AG04450 (cell line): Measurements from ENCODE around the gene PAM16. TPM values are rescaled to one million over a fixed set of nuclear protein-coding genes. Genes with fewer than 3 reads are reported as not detected.

Experiments used
- CTCF ChIA-PET: fragments of 300-600, 350-600 bp; formaldehyde crosslinking; extraction: SDS; loops from one replicate; lab custom pipeline; 2022; ENCODE audit warnings: antibody characterized with exemption, inconsistent platforms; lab: Charles Lee
- POLR2A ChIA-PET: fragments of 350-600 bp; formaldehyde crosslinking; extraction: SDS; loops from one replicate; lab custom pipeline; 2021; ENCODE audit warnings: antibody characterized with exemption, inconsistent platforms; lab: Yijun Ruan, JAX
- DNase-seq: peaks from one replicate; pipeline ENCODE4 v3.0.0-alpha.2; 2011; ENCODE audit warnings: low read depth, low spot score
- H3K27ac ChIP-seq: one replicate; pipeline ENCODE4 v1.5.1; 2012; ENCODE audit warnings: low read depth, low read length, control low read depth
- H3K27me3 ChIP-seq: one replicate; pipeline ENCODE4 v1.6.0; 2012; ENCODE audit warnings: low read length; ENCODE audit not compliant: control insufficient read depth, insufficient read depth
- H3K4me3 ChIP-seq: 2 replicates; pipeline ENCODE4 v1.5.1; 2011; ENCODE audit warnings: mild to moderate bottlenecking, low read depth, low read length, control low read depth
- H3K9me3 ChIP-seq: 2 replicates; pipeline ENCODE4 v1.5.1; 2012; ENCODE audit warnings: low read length; ENCODE audit not compliant: control insufficient read depth, insufficient read depth
- polyA plus RNA-seq: library from polyadenylated mRNA; depleted of rRNA; stranded (reverse); fragments of >200 nt; gene quantifications from 2 replicates; pipeline ENCODE4 v1.2.3, GENCODE V29; 2011
- TF ChIP-seq, protein P1 (sequence below): IDR thresholded peaks from 2 replicates; pipeline ENCODE4 v1.5.1; 2011; ENCODE audit warnings: low read depth, low read length, control low read depth, inconsistent platforms

PAM16 gene
- polyA plus RNA-seq, 1 experiment, result 18.4 TPM

DNA sequence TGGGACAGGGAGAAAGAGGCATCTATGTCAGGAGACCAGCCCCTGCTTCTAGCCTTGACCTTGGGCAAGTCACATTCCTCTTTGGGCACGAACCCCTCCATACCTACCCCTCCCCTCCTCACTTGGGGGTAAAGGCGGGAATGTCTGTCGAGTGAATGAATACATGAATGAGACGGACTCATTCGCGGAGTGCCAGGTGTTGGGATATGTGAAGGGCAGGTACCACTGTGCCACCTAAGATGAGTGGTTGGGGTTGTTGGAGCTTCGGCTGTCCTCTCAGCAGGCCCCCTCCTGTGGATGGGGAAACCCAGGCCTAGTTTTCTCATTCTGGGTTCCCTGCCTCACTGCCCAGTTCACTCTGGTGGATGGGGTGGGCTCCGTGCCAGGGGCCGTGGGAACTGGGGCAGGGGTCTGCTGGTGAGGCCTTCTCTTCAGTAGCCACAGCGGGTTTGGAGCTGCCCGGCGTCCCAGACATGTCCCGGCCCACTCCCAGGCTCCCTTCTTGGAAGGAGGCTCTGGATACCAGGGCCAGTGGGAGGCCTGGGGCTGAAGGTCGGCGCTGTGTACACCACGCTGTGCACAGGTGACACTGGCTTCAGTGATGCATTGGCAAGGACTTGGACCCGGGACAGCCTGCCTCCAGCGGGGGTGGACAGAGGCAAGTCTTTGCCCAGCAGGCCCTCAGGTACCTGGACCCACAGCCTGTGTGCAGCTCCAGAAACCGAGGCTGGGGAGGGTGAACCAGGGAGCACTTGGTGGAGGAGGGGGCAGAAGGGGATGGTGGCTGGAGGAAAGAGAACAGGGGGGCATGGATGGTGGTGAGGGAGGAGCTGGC is 29.6 kb downstream of the PAM16 start:
- ChIA-PET POLR2A (no interaction called here), CTCF (interaction anchor here (0.7 kb wide), 1 partner anchor 121 kb away, joined by 3 read pairs; no protein-coding TSS in a partner anchor)
- H3K27ac ChIP-seq, result no peak overlapping the region
- no peaks in the 10 kb centered on the region for H3K27me3 ChIP-seq
- H3K4me3 ChIP-seq, result no peak overlapping the region
- H3K9me3 ChIP-seq, result no peaks in the 10 kb centered on the region; the same call in 1 of the 2 replicates
- no peak for DNase-seq
- TF ChIP-seq, protein P1, sequence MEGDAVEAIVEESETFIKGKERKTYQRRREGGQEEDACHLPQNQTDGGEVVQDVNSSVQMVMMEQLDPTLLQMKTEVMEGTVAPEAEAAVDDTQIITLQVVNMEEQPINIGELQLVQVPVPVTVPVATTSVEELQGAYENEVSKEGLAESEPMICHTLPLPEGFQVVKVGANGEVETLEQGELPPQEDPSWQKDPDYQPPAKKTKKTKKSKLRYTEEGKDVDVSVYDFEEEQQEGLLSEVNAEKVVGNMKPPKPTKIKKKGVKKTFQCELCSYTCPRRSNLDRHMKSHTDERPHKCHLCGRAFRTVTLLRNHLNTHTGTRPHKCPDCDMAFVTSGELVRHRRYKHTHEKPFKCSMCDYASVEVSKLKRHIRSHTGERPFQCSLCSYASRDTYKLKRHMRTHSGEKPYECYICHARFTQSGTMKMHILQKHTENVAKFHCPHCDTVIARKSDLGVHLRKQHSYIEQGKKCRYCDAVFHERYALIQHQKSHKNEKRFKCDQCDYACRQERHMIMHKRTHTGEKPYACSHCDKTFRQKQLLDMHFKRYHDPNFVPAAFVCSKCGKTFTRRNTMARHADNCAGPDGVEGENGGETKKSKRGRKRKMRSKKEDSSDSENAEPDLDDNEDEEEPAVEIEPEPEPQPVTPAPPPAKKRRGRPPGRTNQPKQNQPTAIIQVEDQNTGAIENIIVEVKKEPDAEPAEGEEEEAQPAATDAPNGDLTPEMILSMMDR, result no peak

DNA sequence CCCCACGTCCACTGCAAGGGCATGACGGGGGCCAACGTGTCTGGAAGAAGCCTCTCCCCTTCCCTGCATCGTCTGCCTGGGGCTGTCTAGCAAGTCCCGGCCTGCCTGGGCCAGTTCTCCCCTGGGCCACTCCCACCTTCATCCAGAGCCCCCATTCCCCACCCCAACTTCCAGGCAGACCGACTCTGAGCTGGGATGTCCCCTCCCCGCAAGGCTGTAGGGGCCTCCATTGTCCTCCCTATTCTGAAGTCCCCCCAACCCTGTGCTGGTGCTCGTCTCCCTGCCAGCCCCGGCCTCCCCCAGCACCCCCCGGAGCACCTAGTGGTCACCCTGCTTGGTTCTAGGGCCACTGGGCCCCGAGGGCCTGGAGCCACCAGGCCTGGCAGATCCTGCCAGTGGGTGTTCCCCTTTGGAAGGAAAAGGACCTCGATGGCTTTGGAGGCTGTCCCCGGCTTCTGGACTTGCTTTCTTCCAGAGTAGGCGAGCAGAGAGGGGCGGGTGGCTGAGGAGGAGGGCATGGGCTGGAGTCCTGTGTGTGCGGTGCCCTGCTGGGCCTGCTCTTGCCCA is 30.5 kb downstream of the PAM16 start:
- Histone ChIP-seq H3K27ac (no peak overlapping the region), H3K4me3 (no peak overlapping the region), H3K9me3 (no peaks in the 10 kb centered on the region; the same call in 1 of the 2 replicates), H3K27me3 (no peaks in the 10 kb centered on the region)
- DNase-seq, result no peak
- ChIA-PET POLR2A (no interaction called here), CTCF (interaction anchor here (0.7 kb wide), 1 partner anchor 120 kb away, joined by 3 read pairs; no protein-coding TSS in a partner anchor)
- TF ChIP-seq, protein P1, result no peak

DNA sequence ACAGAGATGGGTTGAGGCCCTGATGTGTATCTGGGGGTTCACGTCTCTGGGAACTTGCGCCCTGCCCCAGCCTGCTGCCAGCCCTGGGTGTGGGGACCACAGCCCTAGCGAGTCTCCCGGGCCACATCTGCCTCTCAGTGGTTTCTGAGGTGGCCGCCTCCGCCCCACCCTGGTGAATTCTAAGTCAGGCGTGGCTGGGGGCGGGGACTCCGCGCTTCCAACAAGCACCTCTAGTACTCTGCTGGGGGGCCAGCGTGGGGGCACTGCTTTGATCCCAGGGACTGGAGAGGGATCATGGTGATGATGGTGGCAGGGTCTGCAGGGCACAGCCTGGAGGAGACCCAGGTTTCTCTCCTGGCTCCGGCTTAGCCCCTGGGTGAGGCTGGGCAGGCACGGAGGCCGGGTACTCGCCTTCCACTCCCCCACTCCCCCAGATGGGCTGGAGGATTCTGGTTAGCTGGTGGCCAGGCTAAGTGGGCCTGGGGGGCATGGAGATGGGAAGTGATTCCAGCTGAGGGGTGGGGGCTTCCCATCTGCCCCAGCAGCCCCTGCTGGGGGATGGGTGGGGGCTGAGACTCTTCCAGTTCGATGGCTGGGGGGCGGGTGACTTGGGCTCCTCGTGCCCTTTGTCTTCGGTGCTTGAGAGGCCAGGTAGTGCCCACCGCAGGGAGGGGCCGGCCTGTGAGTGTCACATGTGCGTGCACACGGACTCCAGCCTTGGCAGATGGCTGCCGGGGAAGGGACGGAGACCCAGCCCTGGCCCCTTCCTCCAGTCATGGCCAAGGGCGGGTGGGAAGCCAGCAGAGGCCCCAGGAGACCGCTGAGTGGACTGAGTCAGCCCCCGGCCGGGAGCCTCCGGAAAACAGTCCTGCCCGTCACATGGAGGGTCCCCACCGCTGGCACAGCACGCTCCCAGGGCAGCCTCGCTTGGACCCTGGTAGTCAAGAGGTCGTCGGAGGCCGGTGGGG is 31.4 kb downstream of the PAM16 start:
- ChIA-PET POLR2A (interaction anchor here (1.5 kb wide), 1 partner anchor 10 kb away, joined by 3 read pairs; no protein-coding TSS in a partner anchor), CTCF (no interaction called here)
- TF ChIP-seq, protein P1, result no peak

DNA sequence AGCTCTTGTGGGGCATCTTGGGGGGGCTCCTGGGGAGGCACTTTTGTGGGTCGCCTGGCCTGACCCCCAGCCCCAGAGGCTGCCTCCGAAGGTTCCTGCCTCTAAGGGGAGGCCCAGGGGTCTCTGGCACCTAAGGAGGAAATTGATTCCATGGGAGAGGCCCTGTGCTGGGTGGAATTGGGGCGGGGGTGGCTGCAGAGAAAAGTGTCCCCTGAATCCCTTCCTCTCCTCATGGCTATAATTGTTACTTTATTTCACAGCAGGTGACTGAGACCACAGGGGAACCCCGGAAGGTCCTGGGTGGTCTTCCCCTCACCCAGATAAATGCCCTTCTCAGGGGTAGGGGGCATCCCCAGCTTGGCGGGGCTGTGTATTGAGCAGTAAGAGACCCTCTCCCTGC is 32.2 kb downstream of the PAM16 start:
- DNase-seq, result no peak
- Histone ChIP-seq H3K4me3 (no peak overlapping the region), H3K27me3 (no peaks in the 10 kb centered on the region), H3K9me3 (no peaks in the 10 kb centered on the region; the same call in 1 of the 2 replicates), H3K27ac (no peak overlapping the region)
- TF ChIP-seq, protein P1, result no peak
- CTCF ChIA-PET, result no interaction called here
- POLR2A ChIA-PET, result interaction anchor here (0.6 to 1.5 kb wide), 2 partner anchors 9 to 46 kb away, joined by 3 to 4 read pairs; partner anchors contain the start of gene TFAP4

More for the DNA sequence above, 31.4 kb downstream of the PAM16 start:
- no peak overlapping the region for H3K27ac ChIP-seq
- no peaks in the 10 kb centered on the region; the same call in 1 of the 2 replicates for H3K9me3 ChIP-seq
- no peaks in the 10 kb centered on the region for H3K27me3 ChIP-seq
- no peak for DNase-seq
- no peak overlapping the region for H3K4me3 ChIP-seq
